GOT3 (cell line): Measurements from ENCODE around the gene NRG2.

Experiments used
- DNase-seq: peaks from one replicate; lab custom pipeline; 2025; ENCODE audit warnings: mixed read lengths; lab: John Stamatoyannopoulos, UW

NRG2 gene

GRCh38 chr5:139856714-139857113, 186.4 kb downstream of the NRG2 start:
- no peak for DNase-seq

GRCh38 chr5:139855946-139856540, 187.1 kb downstream of the NRG2 start:
- DNase-seq = no peak

DNA sequence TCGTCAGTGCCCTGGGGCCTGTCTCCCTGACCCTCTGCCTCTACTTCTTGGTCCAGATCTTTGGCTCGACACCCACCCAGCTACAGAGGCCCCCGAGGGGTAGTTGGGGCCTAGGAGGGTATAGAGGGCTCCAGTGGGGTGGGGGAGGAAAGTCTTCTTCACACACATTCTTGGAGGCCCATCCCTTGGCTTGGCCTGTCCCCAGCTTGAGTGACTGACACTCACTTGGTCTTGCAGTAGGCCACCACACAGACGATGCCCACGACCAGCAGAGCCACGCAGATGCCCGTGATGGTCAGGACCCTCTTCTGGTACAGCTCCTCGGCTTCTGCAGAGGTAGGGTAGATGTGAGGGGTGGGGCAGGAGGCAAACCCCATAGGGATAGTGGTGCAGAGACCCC, 187.6 kb downstream of the NRG2 start:
- no peak for DNase-seq

DNA sequence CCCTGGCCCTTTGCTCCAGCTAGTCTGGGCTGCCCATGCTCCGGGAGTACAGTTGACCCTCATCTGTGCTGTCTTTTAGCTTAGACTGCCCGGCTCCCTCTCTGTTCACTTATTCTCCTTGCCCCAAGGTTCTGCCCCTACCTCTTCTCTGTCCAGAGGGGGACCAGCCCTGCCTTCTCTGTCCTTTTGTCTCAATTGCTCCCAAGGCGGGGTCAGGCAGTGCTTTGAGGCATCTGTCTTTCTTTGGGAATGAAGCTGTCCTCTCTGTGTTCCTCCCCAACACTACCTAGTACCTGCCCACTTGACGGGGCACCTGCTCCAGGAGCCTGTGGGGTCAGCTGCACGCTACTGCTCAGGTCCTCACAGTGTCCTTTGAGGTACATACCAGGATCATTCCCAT, 188.1 kb downstream of the NRG2 start:
- no peak for DNase-seq

DNA sequence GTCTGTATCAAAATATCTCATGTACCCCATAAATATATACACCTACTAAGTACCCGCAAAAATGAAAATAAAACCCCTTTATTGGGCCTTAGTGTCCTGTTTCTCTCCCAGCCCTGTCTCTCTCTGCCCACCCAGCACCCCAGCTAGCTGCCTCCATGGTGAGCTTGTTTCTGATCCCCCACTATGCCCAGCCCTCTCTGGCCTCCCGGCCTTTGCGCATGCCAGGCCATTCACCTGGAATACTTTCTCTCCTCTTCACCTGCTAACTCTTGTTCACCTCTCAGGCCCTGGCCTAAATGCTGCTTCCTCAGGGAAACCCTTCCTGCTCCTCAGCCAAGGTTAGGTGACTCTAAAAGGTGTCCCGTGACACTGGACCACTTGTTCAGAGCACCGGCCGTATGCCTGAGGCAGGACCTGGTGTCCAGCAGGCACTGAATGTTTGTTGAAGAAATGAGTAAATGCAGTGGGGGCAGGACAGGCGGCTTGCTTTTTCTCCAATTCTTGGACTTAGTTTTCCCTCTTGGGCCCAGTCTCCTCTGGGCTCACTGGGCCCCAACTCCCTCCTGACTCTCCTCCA, 189.0 kb downstream of the NRG2 start:
- DNase-seq = no peak

GRCh38 chr5:139852696-139853095, 190.4 kb downstream of the NRG2 start:
- DNase-seq = no peak

DNA sequence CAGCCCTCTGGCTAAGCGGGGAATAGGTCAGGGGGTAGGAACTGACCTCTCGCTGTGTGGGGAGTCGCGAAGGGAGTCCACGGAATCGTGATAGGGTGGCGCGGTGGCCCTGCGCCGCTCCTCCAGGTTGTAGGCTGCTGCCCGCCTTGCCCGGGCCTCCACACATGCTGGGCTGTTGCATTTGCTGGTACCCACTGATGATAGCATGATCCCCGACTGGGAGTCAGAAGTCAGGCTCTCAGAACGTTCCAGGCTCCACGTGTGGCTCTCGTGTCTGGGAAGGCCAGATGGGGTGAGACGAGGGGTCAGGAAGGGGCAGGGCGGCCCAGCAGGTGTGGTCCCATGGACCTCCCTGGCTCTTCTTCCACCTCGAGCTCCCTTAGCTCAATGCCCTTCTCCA, 191.5 kb downstream of the NRG2 start:
- DNase-seq = no peak

- DNase-seq = no peak
Observed at GRCh38 chr5:139850423-139851016, 192.6 kb downstream of the NRG2 start.

GRCh38 chr5:139849942-139850341, 193.2 kb downstream of the NRG2 start:
- no peak for DNase-seq

GRCh38 chr5:139849501-139849900, 193.6 kb downstream of the NRG2 start:
- no peak for DNase-seq

- DNase-seq = no peak
Observed at GRCh38 chr5:139848508-139849100, 194.5 kb downstream of the NRG2 start.

GRCh38 chr5:139847790-139848507, 195.2 kb downstream of the NRG2 start:
- DNase-seq = no peak

DNA sequence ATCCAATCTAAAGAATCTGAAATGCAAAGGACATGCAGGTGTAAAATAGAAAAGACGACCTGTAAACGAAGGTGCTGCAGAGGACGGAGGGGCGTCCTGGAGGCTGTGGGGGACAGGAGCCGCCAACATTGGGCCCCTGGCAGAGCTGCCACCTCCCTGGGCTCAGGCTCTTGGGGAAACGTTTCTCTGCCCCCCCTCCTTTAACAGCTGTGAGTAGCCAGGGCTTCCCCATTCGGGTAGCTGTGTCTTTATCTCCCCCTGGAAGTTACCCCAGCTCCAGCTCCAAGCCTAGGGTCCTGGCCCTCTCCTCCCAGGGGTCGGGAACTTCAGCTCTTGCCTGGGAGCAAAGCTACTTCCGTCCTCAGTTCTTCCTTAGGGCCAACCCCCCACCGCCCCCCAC, 196.0 kb downstream of the NRG2 start:
- DNase-seq = no peak

DNA sequence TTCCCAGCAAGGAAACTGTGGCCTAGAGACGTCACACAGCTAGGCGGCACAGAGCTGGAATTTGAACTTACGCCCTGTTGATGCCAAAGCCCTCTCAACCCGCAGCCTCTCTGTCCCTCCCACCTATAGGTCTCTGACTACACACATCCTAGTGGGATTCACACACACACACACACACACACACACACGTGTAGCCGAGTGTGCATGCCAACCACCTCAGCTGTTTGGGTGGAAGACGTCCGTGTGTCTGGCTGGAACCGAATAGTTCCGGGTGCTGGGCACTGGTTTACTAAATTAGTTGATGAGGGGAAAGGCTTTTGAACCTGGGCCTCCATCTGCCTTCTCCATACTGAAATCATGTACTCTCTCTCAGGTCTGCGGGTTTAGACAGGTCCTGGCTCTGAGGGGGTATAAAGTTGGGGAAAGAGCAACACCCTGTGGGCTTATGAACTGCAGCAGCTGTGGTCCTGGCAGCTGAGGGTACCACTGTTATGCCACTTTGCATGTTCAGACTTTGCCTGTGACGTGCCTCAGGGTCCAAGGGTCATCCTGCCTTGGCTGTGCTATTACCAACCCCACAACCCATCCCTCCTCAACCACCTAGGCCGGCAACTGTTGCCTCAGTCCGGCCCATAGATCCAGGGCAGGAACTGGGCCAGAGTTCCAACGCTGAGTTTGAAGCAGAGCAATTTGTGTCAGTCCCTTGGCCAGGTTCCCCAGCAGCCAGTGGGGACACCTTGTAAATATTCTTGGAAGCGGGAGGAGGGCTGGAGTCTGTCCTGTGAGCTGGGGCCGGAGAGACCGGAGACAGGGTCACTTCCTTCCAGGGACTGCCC, 197.0 kb downstream of the NRG2 start:
- DNase-seq = no peak

DNA sequence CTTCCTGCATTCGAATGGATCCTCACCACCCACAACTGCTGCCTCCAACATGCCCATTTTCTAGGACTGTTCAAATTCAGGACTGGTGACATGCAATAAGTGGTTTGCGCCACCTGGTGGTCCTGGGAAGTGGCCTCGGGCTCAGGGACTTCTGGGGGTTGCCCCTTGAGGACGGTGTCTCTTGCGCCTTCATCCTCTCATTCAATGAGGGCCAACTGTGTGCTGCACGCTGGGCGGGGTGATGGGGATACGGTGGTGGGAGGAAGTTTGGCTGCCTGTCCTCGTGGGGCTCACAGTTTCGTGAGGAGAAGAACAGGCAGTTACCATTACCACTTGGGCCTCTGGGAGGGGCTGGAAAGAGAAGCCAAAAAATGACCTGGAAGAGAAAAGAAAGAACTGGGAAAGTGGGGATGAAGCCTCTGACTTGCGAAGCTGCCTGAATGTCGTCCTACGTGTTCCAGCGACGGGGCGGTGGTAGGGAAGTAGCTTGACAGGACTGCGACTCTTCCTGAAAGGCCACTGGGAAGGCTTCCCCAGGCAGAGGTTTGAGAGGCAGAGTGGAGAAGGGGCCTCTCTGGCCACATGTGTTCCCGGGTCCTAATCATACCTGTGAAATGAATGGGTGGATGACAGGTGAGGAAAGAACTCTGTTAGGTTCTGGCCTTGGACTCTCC, 198.5 kb downstream of the NRG2 start:
- DNase-seq = no peak

DNA sequence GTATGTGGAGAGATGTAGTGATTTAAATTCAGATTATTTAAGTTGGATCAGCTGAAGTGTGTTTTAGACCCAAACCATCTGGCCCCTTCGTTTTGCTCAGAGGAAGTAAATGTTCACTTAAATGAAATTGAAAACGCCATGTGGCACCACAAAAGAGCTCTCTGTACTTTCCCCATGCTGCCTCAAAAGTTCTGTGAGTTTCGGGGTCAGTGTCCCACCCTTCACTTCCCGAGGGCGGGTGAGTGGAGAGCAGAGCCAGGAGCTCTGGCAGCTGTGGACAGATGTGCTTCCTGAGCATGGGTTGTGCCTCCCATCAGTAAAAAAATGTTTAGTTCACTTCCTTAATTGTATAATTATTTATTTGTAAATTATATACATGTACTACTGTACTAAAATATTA, 199.1 kb downstream of the NRG2 start:
- DNase-seq = no peak

- DNase-seq = no peak
Observed at GRCh38 chr5:139842321-139842720, 200.8 kb downstream of the NRG2 start.

- DNase-seq = no peak
Observed at GRCh38 chr5:139841549-139841948, 201.6 kb downstream of the NRG2 start.

DNA sequence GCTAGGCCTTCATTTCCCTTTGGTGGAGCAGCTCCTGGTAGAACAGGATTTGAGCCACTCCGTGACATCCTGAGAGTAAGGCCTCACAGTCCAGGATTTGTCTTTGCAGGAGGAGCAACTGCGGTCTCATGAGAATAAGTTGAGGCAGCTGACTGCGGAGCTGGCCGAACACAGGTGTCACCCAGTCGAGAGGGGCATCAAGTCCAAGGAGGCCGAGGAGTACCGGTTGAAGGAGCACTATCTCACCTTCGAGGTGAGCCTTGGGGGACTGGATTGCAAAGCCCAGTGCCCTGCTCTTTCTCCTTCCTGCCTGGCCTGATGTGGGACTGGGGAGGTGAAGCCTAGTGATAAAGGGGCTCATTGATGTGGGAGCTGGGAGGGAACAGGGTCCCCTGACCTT, 203.2 kb downstream of the NRG2 start:
- no peak for DNase-seq

DNA sequence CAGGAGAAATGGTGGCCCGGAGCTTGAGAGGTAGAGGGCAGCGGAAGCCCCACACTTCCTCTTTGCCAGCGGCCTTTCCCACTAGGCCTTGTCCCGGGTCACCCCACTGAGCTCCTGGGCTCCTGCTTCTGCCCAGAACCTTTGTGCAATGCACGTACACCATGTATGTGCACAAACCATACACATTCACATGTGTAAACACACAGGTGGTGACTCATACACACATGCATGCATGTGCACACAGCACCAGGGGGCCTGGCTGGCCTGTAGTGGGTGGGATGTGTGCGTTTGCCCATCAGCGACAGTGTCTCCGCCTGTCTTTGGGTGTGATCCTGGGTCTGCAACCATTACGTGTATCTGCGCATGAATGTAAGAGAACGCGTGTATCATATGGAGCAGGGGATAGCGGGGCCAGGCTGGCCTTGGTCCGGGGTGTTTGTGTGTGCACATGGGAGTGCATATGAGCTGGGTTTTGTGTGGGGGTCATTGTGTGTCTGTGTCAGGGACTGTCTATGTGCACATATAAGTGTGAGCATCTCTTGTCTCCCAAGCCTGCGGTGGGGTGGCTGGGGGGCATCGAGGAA, 203.8 kb downstream of the NRG2 start:
- no peak for DNase-seq
